DND-41 (cell line): ENCODE data around the gene DEXI.

Experiments
- CTCF ChIP-seq: IDR thresholded peaks from 2 replicates; pipeline ENCODE4 v1.5.1; 2012; ENCODE audit warnings: borderline replicate concordance, low read length, moderate library complexity, mild to moderate bottlenecking; ENCODE audit not compliant: poor library complexity, severe bottlenecking; ENCODE audit errors: extremely low read depth
- EZH2 ChIP-seq: IDR thresholded peaks from 3 replicates; pipeline ENCODE4 v1.6.1; 2012; ENCODE audit warnings: borderline replicate concordance, low read depth, mild to moderate bottlenecking, moderate library complexity, low read length, inconsistent platforms; ENCODE audit not compliant: severe bottlenecking

- TF ChIP-seq CTCF = peak; percentile 45
- TF ChIP-seq EZH2 = no peak
Observed at GRCh38 chr16:10983159-10983558, 40.9 kb upstream of the DEXI start.
